Subcutaneous preadipocyte (primary cell): ENCODE results near the gene LRRC52. TPM values are rescaled to one million over a fixed set of nuclear protein-coding genes. Genes with fewer than 3 reads are reported as not detected.

Experiments
- total RNA-seq: library from RNA; depleted of rRNA; stranded (reverse); fragments of >200 nt; gene quantifications from 2 replicates; pipeline ENCODE4 v1.2.3, GENCODE V29; 2012

LRRC52 gene
- total RNA-seq: not detected in 2 replicates

DNA sequence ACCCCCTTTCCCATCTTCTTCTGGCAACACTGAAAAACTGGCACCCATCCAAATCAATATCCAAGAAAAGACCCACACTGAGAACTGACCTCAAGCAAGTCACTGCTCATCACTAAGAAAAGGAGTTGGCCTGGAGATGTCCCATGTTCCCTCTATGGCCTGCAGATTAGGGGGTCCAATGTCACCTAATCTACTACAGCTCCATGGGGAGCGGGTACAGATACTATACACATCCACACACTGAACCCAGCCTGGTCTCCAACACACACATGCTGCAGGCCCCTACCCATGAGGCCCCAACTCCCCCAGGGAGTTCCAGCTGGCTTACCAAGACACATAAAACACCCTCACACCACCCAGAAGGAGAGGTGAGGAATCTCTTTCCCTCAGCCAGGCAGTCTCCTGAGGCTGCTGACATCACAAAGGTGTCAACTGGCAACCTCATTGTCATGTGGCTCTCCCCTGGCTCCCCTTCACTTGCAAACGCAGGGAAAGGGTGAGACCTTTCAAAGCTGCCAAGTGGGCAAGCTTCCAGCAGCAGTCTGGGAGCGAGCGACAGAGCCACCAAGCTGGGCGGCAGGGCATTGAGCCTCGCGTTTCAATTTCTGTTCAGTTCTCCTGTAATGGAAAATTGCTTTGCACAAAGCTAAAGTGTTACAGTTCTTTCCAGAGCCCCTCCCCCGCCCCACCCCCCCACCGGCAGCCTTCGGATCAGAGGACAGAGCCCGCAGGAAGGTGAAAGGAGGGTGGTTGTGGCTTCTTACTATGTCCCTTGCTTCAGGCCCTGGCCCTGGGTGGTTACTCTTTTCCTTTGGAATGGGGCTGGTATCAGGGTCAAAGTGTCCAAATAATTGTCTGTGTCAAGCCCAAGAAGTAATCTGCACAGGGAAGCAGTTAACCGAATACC lies at the start of gene LRRC52:
LRRC52 (plus strand) TSS at position 469 of the 907 bp plus-strand sequence; CDS start at position 766, 297 bp downstream.

Other genes starting within 250 kb of the LRRC52 start
- under 0.01 TPM in 1 of 2 replicates, not detected in the other for gene LMX1A, start 187.3 kb upstream of the LRRC52 start, total RNA-seq
- gene RXRG, start 98.9 kb upstream of the LRRC52 start, total RNA-seq: not detected in 2 replicates
- gene MGST3, start 87.2 kb downstream of the LRRC52 start, total RNA-seq: 100 and 185 TPM in 2 replicates
- 83.7 and 88.2 TPM in 2 replicates for gene ALDH9A1, start 154.6 kb downstream of the LRRC52 start, total RNA-seq
- 66.1 and 75.0 TPM in 2 replicates for gene TMCO1, start 224.9 kb downstream of the LRRC52 start, total RNA-seq